RPMI8226 (cell line): ENCODE measurements around the gene BIN1.
"Not testable (repeated sequence)": the region's sequence is repeated elsewhere in the genome, so short reads cannot be mapped to it uniquely, and the experiment has no call there.

Experiments used
- DNase-seq: peaks from one replicate; pipeline ENCODE4 v3.0.0-alpha.2; 2015

The BIN1 gene

DNA sequence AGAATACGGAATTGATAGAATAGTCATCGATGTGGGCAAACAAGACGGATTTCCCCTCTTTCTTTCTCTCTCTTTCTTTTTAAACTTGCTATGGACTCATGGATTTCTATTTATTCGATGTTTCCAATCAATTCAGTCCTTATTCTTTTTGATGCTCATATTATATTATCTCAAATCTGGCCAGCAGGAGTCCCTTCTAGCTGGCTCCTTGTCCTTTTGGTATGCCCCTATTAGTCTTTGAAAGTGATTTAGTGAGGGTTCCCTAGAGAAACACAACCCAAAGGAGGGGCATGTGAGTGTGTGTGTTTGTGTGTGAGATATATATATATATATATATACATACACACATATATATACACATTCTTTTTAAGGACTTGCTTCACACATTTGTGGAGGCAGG is 23.5 kb upstream of the BIN1 start:
- DNase-seq, result no peak

DNA sequence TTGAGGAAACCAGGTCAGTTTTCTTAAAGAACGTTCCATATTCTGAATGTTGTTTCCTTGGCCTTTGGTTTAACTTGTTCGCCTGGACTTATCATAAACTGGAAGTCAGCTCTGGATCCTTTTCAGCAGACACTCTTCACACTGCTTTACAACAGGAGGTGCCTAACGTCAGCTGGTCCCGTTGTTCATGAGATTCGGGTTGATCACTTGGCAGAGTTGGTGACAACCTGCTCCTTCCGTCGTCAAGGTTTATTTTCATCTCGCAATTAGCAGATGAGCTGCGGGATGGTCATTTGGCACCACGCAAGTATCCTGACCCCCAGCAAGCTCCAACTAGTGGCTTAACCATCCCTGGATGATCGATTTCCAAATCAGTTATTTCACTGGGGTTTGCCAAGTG is 23.0 kb upstream of the BIN1 start:
- DNase-seq, result no peak

DNA sequence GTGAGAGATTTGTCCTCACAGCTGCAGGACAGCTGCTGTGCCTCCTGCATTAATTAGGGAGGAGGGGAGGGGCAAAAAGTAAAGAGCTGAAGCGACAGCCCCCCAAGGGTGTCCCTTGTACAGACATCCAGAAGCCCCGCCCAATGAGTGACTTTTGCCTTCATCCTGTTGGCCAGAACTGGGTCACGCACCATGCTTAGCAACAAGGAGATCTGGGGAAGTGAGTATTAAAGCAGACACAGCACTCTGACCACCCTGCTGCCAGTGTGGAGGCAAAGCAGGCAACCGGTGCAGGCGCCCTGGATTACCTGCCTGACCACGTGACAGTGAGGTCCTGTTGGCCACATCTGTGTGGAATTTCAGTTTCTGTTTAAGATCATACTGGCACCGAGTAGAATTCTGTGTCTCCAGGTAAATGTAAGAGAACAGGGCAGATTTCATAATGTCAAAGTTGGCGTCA is 21.5 kb upstream of the BIN1 start:
- DNase-seq, result peak; percentile 95

- DNase-seq, result no peak
Measured at GRCh38 chr2:127125821-127126220, 18.9 kb upstream of the BIN1 start.

- DNase-seq, result no peak
Measured at GRCh38 chr2:127124426-127124825, 17.5 kb upstream of the BIN1 start.

DNA sequence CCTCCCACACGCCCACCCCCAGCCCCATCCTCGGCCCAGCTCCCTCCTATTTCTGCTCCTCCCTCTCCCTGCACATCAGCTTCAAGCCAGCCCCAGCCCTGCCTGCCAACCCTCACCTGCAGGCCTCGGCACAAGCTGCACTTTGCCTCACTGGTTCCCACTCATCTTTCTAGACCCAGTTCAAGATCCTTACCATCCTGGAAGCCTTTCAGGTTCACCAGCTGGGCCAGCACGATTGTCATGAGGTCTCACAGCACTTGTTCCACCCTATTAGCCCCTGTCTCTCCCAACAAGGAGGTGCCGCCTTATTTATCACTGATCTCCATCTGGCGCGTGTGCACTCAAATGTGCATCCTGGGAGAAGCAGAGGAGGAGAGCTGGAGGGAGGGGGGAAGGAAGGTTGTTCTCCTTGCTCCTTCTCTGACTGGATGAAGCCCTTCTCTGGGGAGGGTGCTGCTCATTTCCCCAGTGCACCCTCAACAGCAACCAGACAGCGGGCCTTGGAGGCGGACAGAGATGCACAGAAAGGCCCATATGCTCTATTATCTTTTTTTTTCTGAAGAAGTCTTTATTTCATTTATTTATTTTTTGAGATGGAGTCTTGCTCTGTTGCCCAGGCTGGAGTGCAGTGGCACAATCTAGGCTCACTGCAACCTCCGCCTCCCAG is 15.5 kb upstream of the BIN1 start:
- DNase-seq, result no peak

GRCh38 chr2:127121776-127122176 is 14.8 kb upstream of the BIN1 start:
- no peak for DNase-seq

GRCh38 chr2:127121353-127121752 is 14.4 kb upstream of the BIN1 start:
- peak; percentile 14 for DNase-seq

GRCh38 chr2:127120408-127120807 is 13.5 kb upstream of the BIN1 start:
- DNase-seq, result not testable (repeated sequence)

GRCh38 chr2:127118467-127118866 is 11.5 kb upstream of the BIN1 start:
- no peak for DNase-seq

DNA sequence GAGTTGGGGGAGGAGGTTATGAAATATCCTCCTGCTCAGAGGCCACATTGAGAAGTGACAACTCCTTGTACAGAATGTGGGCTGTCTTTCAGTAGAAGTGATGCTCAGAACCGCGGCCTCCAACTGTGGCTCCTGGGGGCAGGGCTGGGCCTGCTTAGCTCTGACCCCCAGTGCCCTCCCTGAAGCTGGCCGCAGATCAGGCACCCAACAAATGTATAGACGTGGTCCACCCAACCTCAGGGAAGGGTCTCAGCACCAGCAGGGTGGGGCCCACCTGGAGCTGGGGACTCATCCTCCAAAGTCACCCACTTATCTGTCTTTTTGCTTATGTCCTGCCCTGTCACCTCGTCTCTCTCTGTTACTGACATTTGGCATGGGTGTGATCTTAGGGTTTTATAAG is 11.1 kb upstream of the BIN1 start:
- DNase-seq, result no peak

- no peak for DNase-seq
Measured at GRCh38 chr2:127117603-127118002, 10.6 kb upstream of the BIN1 start.

DNA sequence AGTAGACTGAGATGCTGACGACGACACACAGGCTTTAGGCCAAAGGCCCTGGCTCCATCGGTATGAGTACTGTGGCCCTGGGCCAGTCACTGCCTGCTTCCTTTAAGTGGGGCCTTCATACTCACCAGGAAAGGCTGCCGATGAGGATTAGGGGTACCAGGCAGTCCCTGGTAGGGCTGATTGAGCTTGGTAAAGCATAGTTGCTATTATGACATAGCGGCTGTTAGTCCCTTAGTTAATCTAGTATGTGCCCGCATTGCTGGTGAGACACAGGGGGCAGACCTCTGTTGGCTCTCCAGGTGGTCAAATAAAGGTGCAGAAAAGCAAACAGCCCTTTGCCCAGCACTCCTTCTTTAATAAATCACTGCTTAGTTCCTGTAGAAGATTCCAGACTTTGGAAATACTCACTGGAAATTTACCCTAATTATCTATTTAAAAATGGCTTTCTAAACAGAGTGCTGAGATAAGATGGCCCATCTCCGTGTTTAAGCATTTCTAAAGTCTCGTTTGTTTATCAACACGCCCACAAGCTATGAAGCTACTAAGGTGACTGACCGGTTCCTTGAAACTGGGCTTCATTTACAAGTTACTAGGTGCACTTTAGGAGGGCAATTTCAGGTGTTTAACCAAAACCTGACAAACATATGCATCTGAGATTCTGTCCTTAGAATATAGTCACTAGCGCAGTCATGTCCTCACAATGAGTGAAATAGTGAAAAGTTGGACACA is 8.7 kb upstream of the BIN1 start:
- no peak for DNase-seq

GRCh38 chr2:127110985-127111384 is 4.0 kb upstream of the BIN1 start:
- DNase-seq, result no peak

GRCh38 chr2:127108090-127108523 is 1.2 kb upstream of the BIN1 start:
- no peak for DNase-seq

DNA sequence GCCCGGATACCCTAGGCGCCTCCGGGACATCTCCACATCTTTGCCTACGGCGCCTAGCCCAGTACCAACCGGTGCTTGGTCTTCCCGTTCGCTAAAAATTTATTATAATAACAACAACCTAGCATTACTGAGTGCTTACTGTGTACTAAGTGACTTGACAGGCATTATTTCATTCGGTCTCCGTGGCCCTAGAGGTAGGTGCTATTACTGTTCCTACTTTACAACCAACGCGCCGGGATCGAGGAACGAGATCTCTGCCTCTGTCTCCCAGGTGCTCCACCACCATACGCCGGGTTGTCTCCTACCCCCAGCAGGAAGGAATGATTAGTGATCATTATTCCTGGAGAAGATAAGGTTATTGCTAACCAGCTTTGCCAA is 657 bp upstream of the BIN1 start:
- DNase-seq, result peak; percentile 35

GRCh38 chr2:127106457-127106990 is 430 bp downstream of the BIN1 start:
- DNase-seq, result peak; percentile 12

GRCh38 chr2:127105656-127106456 is 1.1 kb downstream of the BIN1 start:
- no peak for DNase-seq

- no peak for DNase-seq
Measured at GRCh38 chr2:127104881-127105655, 1.9 kb downstream of the BIN1 start.

DNA sequence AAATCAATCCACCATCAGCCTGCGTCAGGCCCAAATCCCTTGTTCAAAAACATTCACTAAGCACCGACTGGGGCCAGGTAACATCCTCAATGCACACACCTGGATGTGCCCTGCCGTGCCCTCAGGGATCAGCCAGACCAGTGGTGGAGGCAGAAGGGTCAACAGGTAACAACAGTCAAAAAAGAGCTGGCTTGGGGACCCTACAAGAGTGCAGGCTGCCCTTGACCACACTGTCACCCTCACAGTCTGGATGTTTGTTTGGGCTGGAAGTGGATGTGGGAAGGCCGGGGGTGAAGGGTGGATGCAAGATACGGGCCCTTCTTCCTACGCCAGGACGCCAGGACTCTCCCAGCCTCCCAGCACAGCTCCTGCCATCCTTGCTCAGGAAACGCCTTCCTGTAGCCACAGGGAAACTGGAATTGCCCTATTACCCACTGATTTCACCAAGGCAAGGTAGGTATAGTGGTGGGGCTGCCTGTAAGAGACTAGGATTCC is 2.7 kb downstream of the BIN1 start:
- no peak for DNase-seq

DNA sequence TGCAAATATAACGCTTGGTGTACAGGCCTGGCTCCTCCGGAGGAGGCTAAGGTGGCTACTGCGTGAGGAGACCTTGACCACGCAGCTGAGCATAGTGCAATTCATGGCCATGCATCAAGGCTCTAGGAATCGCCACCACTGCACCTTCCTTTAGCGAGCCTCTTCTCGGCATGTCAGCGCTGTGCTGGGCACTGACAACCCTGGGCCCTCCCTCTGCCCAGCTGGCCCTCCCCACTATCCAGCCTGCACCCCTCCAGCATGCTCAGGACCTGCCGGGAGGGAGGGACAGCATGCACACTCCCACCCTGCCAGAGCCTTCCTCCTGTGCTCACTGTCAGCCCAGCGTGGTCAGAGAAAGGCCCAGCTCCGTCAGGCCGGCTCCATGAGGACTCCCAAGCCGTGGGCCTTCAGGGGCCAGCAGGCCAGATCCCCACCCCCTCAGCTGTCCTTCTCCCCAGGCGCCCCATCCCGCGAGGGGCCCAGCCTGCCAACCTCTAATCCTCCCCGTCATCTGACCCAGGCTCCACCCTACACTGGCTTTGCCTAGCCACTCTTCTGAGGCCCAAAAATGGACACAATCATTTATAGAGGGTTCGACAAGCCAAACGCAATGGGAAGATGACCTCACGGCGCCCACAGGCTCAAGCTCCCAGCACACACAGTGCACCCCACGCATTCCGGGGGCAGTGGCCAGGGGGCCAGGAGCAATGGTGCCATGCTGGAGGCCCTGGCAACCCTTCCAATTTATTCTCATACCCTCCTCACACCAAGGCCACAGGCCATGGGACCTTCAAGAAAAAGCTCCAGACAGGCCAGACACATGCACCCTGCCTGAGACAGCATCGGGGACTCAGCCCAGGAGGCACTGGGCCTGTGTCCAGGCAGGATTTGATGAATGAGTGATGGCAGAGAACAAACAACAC is 3.5 kb downstream of the BIN1 start:
- no peak for DNase-seq
